ENCODE results near the gene MYL5.

MYL5 gene

GRCh38 chr4:678331-679103 lies 4.2 kb downstream of the MYL5 start:
- no peak for DNase-seq (ENCODE audit: insufficient read length)
- FAIRE-seq, result no peak
- TF ChIP-seq POLR2A (IDR thresholded peaks at IDR 0.05; ENCODE audit: low read depth, low read length), result no peak
- no peak for TF ChIP-seq POLR2AphosphoS5 (IDR thresholded peaks at IDR 0.05; ENCODE audit: low read depth, low read length)
- no peak for TF ChIP-seq TAF1 (IDR thresholded peaks at IDR 0.05; ENCODE audit: borderline replicate concordance, low read depth, low read length)

- TF ChIP-seq POLR2A (IDR thresholded peaks at IDR 0.05; ENCODE audit: low read depth, low read length) (no peak), POLR2AphosphoS5 (IDR thresholded peaks at IDR 0.05; ENCODE audit: low read depth, low read length) (no peak), TAF1 (IDR thresholded peaks at IDR 0.05; ENCODE audit: borderline replicate concordance, low read depth, low read length) (no peak)
- FAIRE-seq (no peak), DNase-seq (ENCODE audit: insufficient read length) (no peak)
Measured at GRCh38 chr4:679104-679481, 4.8 kb downstream of the MYL5 start.

GRCh38 chr4:679629-680028 lies 5.3 kb downstream of the MYL5 start:
- FAIRE-seq (no peak), DNase-seq (ENCODE audit: insufficient read length) (no peak)
- TF ChIP-seq POLR2A (IDR thresholded peaks at IDR 0.05; ENCODE audit: low read depth, low read length) (no peak), TAF1 (IDR thresholded peaks at IDR 0.05; ENCODE audit: borderline replicate concordance, low read depth, low read length) (no peak), POLR2AphosphoS5 (IDR thresholded peaks at IDR 0.05; ENCODE audit: low read depth, low read length) (no peak)

- no peak for FAIRE-seq
Measured at GRCh38 chr4:680091-680490, 5.7 kb downstream of the MYL5 start.

GRCh38 chr4:680551-680927 lies 6.2 kb downstream of the MYL5 start:
- no peak for FAIRE-seq
- no peak for TF ChIP-seq TAF1 (IDR thresholded peaks at IDR 0.05; ENCODE audit: borderline replicate concordance, low read depth, low read length)
- no peak for DNase-seq (ENCODE audit: insufficient read length)

More at GRCh38 chr4:680091-680490, 5.7 kb downstream of the MYL5 start:
- no peak for DNase-seq (ENCODE audit: insufficient read length)
- TF ChIP-seq POLR2AphosphoS5 (IDR thresholded peaks at IDR 0.05; ENCODE audit: low read depth, low read length), result no peak

GRCh38 chr4:680928-681645 lies 6.7 kb downstream of the MYL5 start:
- peak; percentile 78 for DNase-seq (ENCODE audit: insufficient read length)
- TF ChIP-seq POLR2A (IDR thresholded peaks at IDR 0.05; ENCODE audit: low read depth, low read length) (no peak), TAF1 (IDR thresholded peaks at IDR 0.05; ENCODE audit: borderline replicate concordance, low read depth, low read length) (no peak), POLR2AphosphoS5 (IDR thresholded peaks at IDR 0.05; ENCODE audit: low read depth, low read length) (no peak)
- FAIRE-seq, result no peak

- no peak for FAIRE-seq
- TF ChIP-seq TAF1 (IDR thresholded peaks at IDR 0.05; ENCODE audit: borderline replicate concordance, low read depth, low read length) (no peak), POLR2A (IDR thresholded peaks at IDR 0.05; ENCODE audit: low read depth, low read length) (no peak), POLR2AphosphoS5 (IDR thresholded peaks at IDR 0.05; ENCODE audit: low read depth, low read length) (no peak)
- no peak for DNase-seq (ENCODE audit: insufficient read length)
Measured at GRCh38 chr4:681736-682451, 7.6 kb downstream of the MYL5 start.

- TF ChIP-seq TAF1 (IDR thresholded peaks at IDR 0.05; ENCODE audit: borderline replicate concordance, low read depth, low read length) (no peak), POLR2A (IDR thresholded peaks at IDR 0.05; ENCODE audit: low read depth, low read length) (no peak), POLR2AphosphoS5 (IDR thresholded peaks at IDR 0.05; ENCODE audit: low read depth, low read length) (no peak)
- FAIRE-seq, result no peak
- DNase-seq (ENCODE audit: insufficient read length), result no peak
Measured at GRCh38 chr4:682490-683172, 8.3 kb downstream of the MYL5 start.

GRCh38 chr4:683247-683897 lies 9.0 kb downstream of the MYL5 start:
- FAIRE-seq, result no peak
- no peak for TF ChIP-seq POLR2AphosphoS5 (IDR thresholded peaks at IDR 0.05; ENCODE audit: low read depth, low read length)
- no peak for TF ChIP-seq POLR2A (IDR thresholded peaks at IDR 0.05; ENCODE audit: low read depth, low read length)
- TF ChIP-seq TAF1 (IDR thresholded peaks at IDR 0.05; ENCODE audit: borderline replicate concordance, low read depth, low read length), result no peak
- DNase-seq (ENCODE audit: insufficient read length), result no peak

- TF ChIP-seq TAF1 (IDR thresholded peaks at IDR 0.05; ENCODE audit: borderline replicate concordance, low read depth, low read length) (no peak), POLR2A (IDR thresholded peaks at IDR 0.05; ENCODE audit: low read depth, low read length) (no peak), POLR2AphosphoS5 (IDR thresholded peaks at IDR 0.05; ENCODE audit: low read depth, low read length) (no peak)
- no peak for DNase-seq (ENCODE audit: insufficient read length)
- FAIRE-seq, result no peak
Measured at GRCh38 chr4:683982-684622, 9.8 kb downstream of the MYL5 start.

Measured in GM12892 (cell line).